Panc1 (cell line): Measurements from ENCODE around the gene PDZD4. TPM values are rescaled to one million over a fixed set of nuclear protein-coding genes. Genes with fewer than 3 reads are reported as not detected.

Experiments used
- ATAC-seq: fragments of 200-7000 bp; cut with Tn5 transposase; 2 replicates; pipeline ENCODE4 v1.9.1; 2020; ENCODE audit warnings: mild to moderate bottlenecking, moderate library complexity
- BruUV-seq: library from RNA; stranded (reverse); fragments of 400-500 nt; replicated peaks from 2 replicates; lab custom pipeline; 2021; lab: Mats Ljungman, UMichigan
- CTCF ChIA-PET: fragments of 300-600 bp; sonication (Branson Sonifier 250); formaldehyde crosslinking; loops from one replicate; lab custom pipeline; 2022; ENCODE audit warnings: antibody characterized with exemption; lab: Charles Lee
- POLR2A ChIA-PET: fragments of 300-600 bp; sonication (Branson Sonifier 250); formaldehyde crosslinking; loops from one replicate; lab custom pipeline; 2022; ENCODE audit warnings: antibody characterized with exemption; lab: Charles Lee
- DNase-seq: peaks from one replicate; pipeline ENCODE4 v3.0.0-alpha.2; 2010; ENCODE audit warnings: low read depth, low spot score
- H3K27ac ChIP-seq: 2 replicates; pipeline ENCODE4 v1.5.1; 2011; ENCODE audit warnings: mild to moderate bottlenecking, low read length, inconsistent platforms
- H3K27me3 ChIP-seq: fragments of 200-500 bp; sonication (Bioruptor generic); 2 replicates; pipeline ENCODE4 v1.6.0; 2014; ENCODE audit warnings: low read length, inconsistent platforms; ENCODE audit not compliant: control insufficient read depth, insufficient read depth
- H3K36me3 ChIP-seq: fragments of 200-500 bp; sonication (Bioruptor generic); 2 replicates; pipeline ENCODE4 v1.5.1; 2014; ENCODE audit warnings: inconsistent platforms, mild to moderate bottlenecking, low read length, moderate library complexity; ENCODE audit not compliant: control insufficient read depth, insufficient read depth
- H3K4me1 ChIP-seq: 2 replicates; pipeline ENCODE4 v1.5.1; 2011; ENCODE audit warnings: inconsistent platforms, mild to moderate bottlenecking, low read length, moderate library complexity; ENCODE audit not compliant: control insufficient read depth, insufficient read depth
- H3K4me3 ChIP-seq, 2 experiments: 2 replicates each; pipeline ENCODE4 v1.5.1; 2011 to 2012; ENCODE audit warnings: low read depth in 2 of 2, low read length in 2 of 2, mild to moderate bottlenecking in 2 of 2, inconsistent platforms in 1 of 2, moderate library complexity in 1 of 2
- H3K9me3 ChIP-seq: fragments of 200-500 bp; sonication (Bioruptor generic); 2 replicates; pipeline ENCODE4 v1.5.1; 2014; ENCODE audit warnings: low read depth, mild to moderate bottlenecking, inconsistent platforms, low read length, moderate library complexity; ENCODE audit not compliant: control insufficient read depth, insufficient read depth
- POLR2AphosphoS5 ChIP-seq: IDR thresholded peaks from 2 replicates; pipeline ENCODE4 v1.6.1; 2012; ENCODE audit warnings: mild to moderate bottlenecking, low read depth, low read length, moderate library complexity
- REST ChIP-seq, 2 experiments: IDR thresholded peaks; 2 replicates each; pipeline ENCODE4 v1.6.1; 2011 to 2012; ENCODE audit warnings: low read depth in 2 of 2, control low read depth in 1 of 2, low read length in 1 of 2, mild to moderate bottlenecking in 1 of 2, moderate library complexity in 1 of 2; ENCODE audit not compliant: insufficient read depth in 1 of 2
- SIN3A ChIP-seq: IDR thresholded peaks from 2 replicates; pipeline ENCODE4 v1.6.1; 2012; ENCODE audit warnings: low read depth, mild to moderate bottlenecking, low read length, moderate library complexity, borderline replicate concordance; ENCODE audit not compliant: insufficient read depth
- TCF7L2 ChIP-seq: IDR thresholded peaks from 2 replicates; pipeline ENCODE4 v1.6.1; 2011; ENCODE audit warnings: mild to moderate bottlenecking, low read depth, low read length, inconsistent platforms
- in situ Hi-C: cut with HindIII; loops from 2 replicates; pipeline ENCODE4 v1.10.0; 2016; ENCODE audit warnings: low sequenced_read_pairs, low pct_unique_long_range_greater_than_20kb
- intact Hi-C: fragments of 100-400 bp; cut with micrococcal nuclease; formaldehyde crosslinking; loops from one replicate; pipeline ENCODE4 v1.10.0; 2022; ENCODE audit not compliant: unreplicated experiment
- total RNA-seq: library from RNA; stranded (reverse); gene quantifications from one replicate; pipeline ENCODE4 v1.2.1, GENCODE V29; 2021; ENCODE audit not compliant: unreplicated experiment
- TF ChIP-seq, protein P1 (sequence below): fragments of 450-650 bp; IDR thresholded peaks from 2 replicates; pipeline ENCODE4 v1.5.1; 2017; ENCODE audit warnings: mild to moderate bottlenecking

The PDZD4 gene
- total RNA-seq, 1 experiment from 2014 or later = 37.2 TPM

GRCh38 chrX:153766098-153766817 is 64.1 kb downstream of the PDZD4 start:
- no TSS peak for BruUV-seq
- CTCF ChIA-PET = interaction anchor here (1.4 kb wide), 1 partner anchor 180 kb away, joined by 8 read pairs; no protein-coding TSS in a partner anchor
- Histone ChIP-seq H3K27ac (peak overlapping the region; percentile 81), H3K4me1 (peaks cover 25% of the 10 kb centered on the region), H3K4me3 (peak overlapping the region; percentile 30 to 48), H3K27me3 (no peaks in the 10 kb centered on the region), H3K36me3 (no peaks in the 10 kb centered on the region), H3K9me3 (no peaks in the 10 kb centered on the region)
- POLR2A ChIA-PET = no interaction called here
- no peak for TF ChIP-seq REST (IDR thresholded peaks at IDR 0.05; ENCODE audit: insufficient read depth in 1 of 2, low read depth in 2 of 2, low read length in 1 of 2)
- TF ChIP-seq TCF7L2 = no peak
- TF ChIP-seq SIN3A = no peak
- TF ChIP-seq POLR2AphosphoS5 = no peak
- TF ChIP-seq, protein P1, sequence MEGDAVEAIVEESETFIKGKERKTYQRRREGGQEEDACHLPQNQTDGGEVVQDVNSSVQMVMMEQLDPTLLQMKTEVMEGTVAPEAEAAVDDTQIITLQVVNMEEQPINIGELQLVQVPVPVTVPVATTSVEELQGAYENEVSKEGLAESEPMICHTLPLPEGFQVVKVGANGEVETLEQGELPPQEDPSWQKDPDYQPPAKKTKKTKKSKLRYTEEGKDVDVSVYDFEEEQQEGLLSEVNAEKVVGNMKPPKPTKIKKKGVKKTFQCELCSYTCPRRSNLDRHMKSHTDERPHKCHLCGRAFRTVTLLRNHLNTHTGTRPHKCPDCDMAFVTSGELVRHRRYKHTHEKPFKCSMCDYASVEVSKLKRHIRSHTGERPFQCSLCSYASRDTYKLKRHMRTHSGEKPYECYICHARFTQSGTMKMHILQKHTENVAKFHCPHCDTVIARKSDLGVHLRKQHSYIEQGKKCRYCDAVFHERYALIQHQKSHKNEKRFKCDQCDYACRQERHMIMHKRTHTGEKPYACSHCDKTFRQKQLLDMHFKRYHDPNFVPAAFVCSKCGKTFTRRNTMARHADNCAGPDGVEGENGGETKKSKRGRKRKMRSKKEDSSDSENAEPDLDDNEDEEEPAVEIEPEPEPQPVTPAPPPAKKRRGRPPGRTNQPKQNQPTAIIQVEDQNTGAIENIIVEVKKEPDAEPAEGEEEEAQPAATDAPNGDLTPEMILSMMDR = no peak
- DNase-seq (no peak), ATAC-seq (peak; percentile 71)
- in situ Hi-C loops (no loop called here), intact Hi-C loops (loop anchor here (10.0 kb wide), 2 partner anchors 119 to 159 kb away; partner anchors contain the start of genes ARHGAP4 and L1CAM)

GRCh38 chrX:153765138-153766079 is 64.9 kb downstream of the PDZD4 start:
- Histone ChIP-seq H3K27me3 (no peaks in the 10 kb centered on the region), H3K27ac (peak overlapping the region; percentile 81), H3K36me3 (no peaks in the 10 kb centered on the region), H3K4me3 (peak overlapping the region; percentile 30 to 48), H3K4me1 (peaks cover 25% of the 10 kb centered on the region), H3K9me3 (no peaks in the 10 kb centered on the region)
- ATAC-seq = peak; percentile 49
- intact Hi-C loops (loop anchor here (10.0 kb wide), 2 partner anchors 119 to 159 kb away; partner anchors contain the start of genes ARHGAP4 and L1CAM), in situ Hi-C loops (no loop called here)
- DNase-seq = no peak
- no TSS peak for BruUV-seq
- ChIA-PET POLR2A (no interaction called here), CTCF (interaction anchor here (0.6 to 1.4 kb wide), 2 partner anchors 31 to 181 kb away, joined by 8 to 9 read pairs; no protein-coding TSS in a partner anchor)
- TF ChIP-seq, protein P1 = no peak
- no peak for TF ChIP-seq TCF7L2
- TF ChIP-seq REST (IDR thresholded peaks at IDR 0.05; ENCODE audit: insufficient read depth in 1 of 2, low read depth in 2 of 2, low read length in 1 of 2) = no peak
- no peak for TF ChIP-seq SIN3A
- TF ChIP-seq POLR2AphosphoS5 = no peak
